H9 (cell line): ENCODE data around the gene MTARC2. TPM values are rescaled to one million over a fixed set of nuclear protein-coding genes. Genes with fewer than 3 reads are reported as not detected.

Experiments
- DNase-seq: peaks from one replicate; pipeline ENCODE4 v3.0.0-alpha.2; 2017
- H2AFZ ChIP-seq: one replicate; pipeline ENCODE4 v1.6.1; 2013; ENCODE audit warnings: mild to moderate bottlenecking, low read length, control low read depth, moderate library complexity
- H2AK5ac ChIP-seq: 2 replicates; pipeline ENCODE4 v1.6.1; 2013; ENCODE audit warnings: low read length, control low read depth, mixed read lengths; ENCODE audit not compliant: insufficient read length
- H2BK120ac ChIP-seq: one replicate; pipeline ENCODE4 v1.6.1; 2013; ENCODE audit warnings: low read depth, mild to moderate bottlenecking, low read length, control low read depth, inconsistent platforms; ENCODE audit not compliant: poor library complexity, severe bottlenecking
- H2BK12ac ChIP-seq: 2 replicates; pipeline ENCODE4 v1.6.1; 2013; ENCODE audit warnings: low read length, control low read depth, mixed read lengths, low read depth; ENCODE audit not compliant: insufficient read length
- H2BK15ac ChIP-seq: 2 replicates; pipeline ENCODE4 v1.6.1; 2013; ENCODE audit warnings: low read depth, low read length, control low read depth
- H2BK20ac ChIP-seq: one replicate; pipeline ENCODE4 v1.6.1; 2013; ENCODE audit warnings: low read depth, mild to moderate bottlenecking, low read length, control low read depth, inconsistent platforms; ENCODE audit not compliant: poor library complexity, severe bottlenecking
- H2BK5ac ChIP-seq: 2 replicates; pipeline ENCODE4 v1.6.1; 2013; ENCODE audit warnings: low read length, control low read depth, mixed read lengths; ENCODE audit not compliant: insufficient read length
- H3K14ac ChIP-seq: 2 replicates; pipeline ENCODE4 v1.6.1; 2013; ENCODE audit warnings: low read length, control low read depth; ENCODE audit not compliant: insufficient read depth
- H3K18ac ChIP-seq: 2 replicates; pipeline ENCODE4 v1.6.1; 2013; ENCODE audit warnings: low read depth, mild to moderate bottlenecking, mixed read lengths, low read length, control low read depth; ENCODE audit not compliant: insufficient read length
- H3K23ac ChIP-seq: 2 replicates; pipeline ENCODE4 v1.6.1; 2013; ENCODE audit warnings: low read length, control low read depth, mixed read lengths, low read depth; ENCODE audit not compliant: insufficient read length
- H3K23me2 ChIP-seq: 2 replicates; pipeline ENCODE4 v1.6.1; 2013; ENCODE audit warnings: low read depth, mild to moderate bottlenecking, mixed read lengths, low read length, control low read depth; ENCODE audit not compliant: insufficient read length, poor library complexity, severe bottlenecking
- H3K27ac ChIP-seq: 2 replicates; pipeline ENCODE4 v1.5.1; 2013; ENCODE audit warnings: low read length, control low read depth, mixed read lengths, low read depth; ENCODE audit not compliant: insufficient read length
- H3K27me3 ChIP-seq: 2 replicates; pipeline ENCODE4 v1.6.1; 2013; ENCODE audit warnings: low read length, control low read depth, inconsistent platforms; ENCODE audit not compliant: insufficient read depth
- H3K4ac ChIP-seq: 2 replicates; pipeline ENCODE4 v1.6.1; 2013; ENCODE audit warnings: low read depth, mild to moderate bottlenecking, control low read depth, inconsistent platforms, low read length, moderate library complexity
- H3K4me1 ChIP-seq: 2 replicates; pipeline ENCODE4 v1.6.1; 2013; ENCODE audit warnings: low read length, control low read depth, inconsistent platforms; ENCODE audit not compliant: insufficient read depth
- H3K4me2 ChIP-seq: 2 replicates; pipeline ENCODE4 v1.6.1; 2013; ENCODE audit warnings: low read length, control low read depth, mixed read lengths; ENCODE audit not compliant: insufficient read length, insufficient read depth
- H3K56ac ChIP-seq: 2 replicates; pipeline ENCODE4 v1.6.1; 2013; ENCODE audit warnings: low read depth, mild to moderate bottlenecking, mixed read lengths, low read length, control low read depth; ENCODE audit not compliant: insufficient read length
- H3K79me1 ChIP-seq: 2 replicates; pipeline ENCODE4 v1.6.1; 2013; ENCODE audit warnings: low read depth, mild to moderate bottlenecking, moderate library complexity, low read length, control low read depth, inconsistent platforms; ENCODE audit not compliant: insufficient read depth, poor library complexity, severe bottlenecking
- H3K79me2 ChIP-seq: 2 replicates; pipeline ENCODE4 v1.6.1; 2013; ENCODE audit warnings: low read length, control low read depth, inconsistent platforms; ENCODE audit not compliant: insufficient read depth
- H3K9ac ChIP-seq: 2 replicates; pipeline ENCODE4 v1.6.1; 2013; ENCODE audit warnings: low read length, control low read depth, mixed read lengths; ENCODE audit not compliant: insufficient read length; ENCODE audit errors: extremely low read depth
- H3K9me3 ChIP-seq: one replicate; pipeline ENCODE4 v1.6.1; 2013; ENCODE audit warnings: low read depth, low read length, inconsistent platforms; ENCODE audit not compliant: control insufficient read depth
- H3T11ph ChIP-seq: one replicate; pipeline ENCODE4 v1.6.1; 2013; ENCODE audit warnings: mild to moderate bottlenecking, low read length, control low read depth, inconsistent platforms
- H4K20me1 ChIP-seq: one replicate; pipeline ENCODE4 v1.6.1; 2013; ENCODE audit not compliant: control insufficient read depth, insufficient read length, insufficient read depth
- H4K5ac ChIP-seq: 2 replicates; pipeline ENCODE4 v1.6.1; 2013; ENCODE audit warnings: low read depth, mild to moderate bottlenecking, mixed read lengths, low read length, control low read depth; ENCODE audit not compliant: insufficient read length
- H4K8ac ChIP-seq: replicated peaks from 2 replicates; pipeline ENCODE4 v1.6.1; 2013; ENCODE audit warnings: low read length, control low read depth, mixed read lengths, low read depth; ENCODE audit not compliant: insufficient read length
- H4K91ac ChIP-seq: 2 replicates; pipeline ENCODE4 v1.6.1; 2013; ENCODE audit warnings: low read depth, mild to moderate bottlenecking, moderate library complexity, mixed read lengths, low read length, control low read depth; ENCODE audit not compliant: insufficient read length
- H3K27ac Mint-ChIP-seq, 3 experiments: 2 replicates in 2 of 3; 3 replicates in 1 of 3; pipeline ENCODE4 v1.8.0; 2020 to 2021; ENCODE audit warnings: mixed read lengths in 3 of 3, mild to moderate bottlenecking in 1 of 3, moderate library complexity in 1 of 3
- H3K27me3 Mint-ChIP-seq: 2 replicates; pipeline ENCODE4 v1.8.0; 2021; ENCODE audit warnings: low read depth, mild to moderate bottlenecking, moderate library complexity, mixed read lengths
- H3K36me3 Mint-ChIP-seq, 3 experiments: 2 replicates in 2 of 3; 3 replicates in 1 of 3; pipeline ENCODE4 v1.8.0; 2020 to 2021; ENCODE audit warnings: low read depth in 3 of 3, mixed read lengths in 3 of 3; ENCODE audit not compliant: insufficient read depth in 1 of 3
- H3K4me1 Mint-ChIP-seq, 2 experiments: 2 replicates each; pipeline ENCODE4 v1.8.0; 2020; ENCODE audit warnings: mixed read lengths in 2 of 2
- H3K4me3 Mint-ChIP-seq, 2 experiments: 2 replicates in 1 of 2; 3 replicates in 1 of 2; pipeline ENCODE4 v1.8.0; 2020 to 2021; ENCODE audit warnings: mild to moderate bottlenecking in 2 of 2, mixed read lengths in 2 of 2, moderate library complexity in 1 of 2
- H3K9me3 Mint-ChIP-seq, 2 experiments: 2 replicates in 1 of 2; 3 replicates in 1 of 2; pipeline ENCODE4 v1.8.0; 2020; ENCODE audit warnings: mild to moderate bottlenecking in 2 of 2, mixed read lengths in 2 of 2, moderate library complexity in 1 of 2
- CTCF ChIP-seq: fragments of 200-600 bp; sonication (generic); conservative IDR thresholded peaks from 3 replicates; pipeline ENCODE4 v1.8.0; 2021; ENCODE audit warnings: antibody characterized with exemption, mild to moderate bottlenecking
- WGBS: extraction: QIAGEN DNeasy Blood & Tissue Kit; methylation state at CpG from one replicate; pipeline ENCODE4 v1.1.7; 2013; ENCODE audit warnings: missing lambda C conversion rate, low lambda C conversion rate, mixed read lengths; ENCODE audit not compliant: insufficient read length; ENCODE audit errors: extremely low coverage; 5-methylcytosine and 5-hydroxymethylcytosine counted together
- long read RNA-seq: library from polyadenylated mRNA; unstranded; transcript quantifications from one replicate; pipeline ENCODE4 v2.0.0, GENCODE V29; 2020
- total RNA-seq: library from RNA; stranded (reverse); gene quantifications from 2 replicates; pipeline ENCODE4 v1.2.1, GENCODE V29; 2021

The MTARC2 gene
- 4.2 and 7.7 TPM in 2 replicates for total RNA-seq
- long read RNA-seq, partial matches to known transcripts, result 1 of 10 reads
- long read RNA-seq, other reads (novel, unspliced or antisense), result 5 of 10 reads

DNA sequence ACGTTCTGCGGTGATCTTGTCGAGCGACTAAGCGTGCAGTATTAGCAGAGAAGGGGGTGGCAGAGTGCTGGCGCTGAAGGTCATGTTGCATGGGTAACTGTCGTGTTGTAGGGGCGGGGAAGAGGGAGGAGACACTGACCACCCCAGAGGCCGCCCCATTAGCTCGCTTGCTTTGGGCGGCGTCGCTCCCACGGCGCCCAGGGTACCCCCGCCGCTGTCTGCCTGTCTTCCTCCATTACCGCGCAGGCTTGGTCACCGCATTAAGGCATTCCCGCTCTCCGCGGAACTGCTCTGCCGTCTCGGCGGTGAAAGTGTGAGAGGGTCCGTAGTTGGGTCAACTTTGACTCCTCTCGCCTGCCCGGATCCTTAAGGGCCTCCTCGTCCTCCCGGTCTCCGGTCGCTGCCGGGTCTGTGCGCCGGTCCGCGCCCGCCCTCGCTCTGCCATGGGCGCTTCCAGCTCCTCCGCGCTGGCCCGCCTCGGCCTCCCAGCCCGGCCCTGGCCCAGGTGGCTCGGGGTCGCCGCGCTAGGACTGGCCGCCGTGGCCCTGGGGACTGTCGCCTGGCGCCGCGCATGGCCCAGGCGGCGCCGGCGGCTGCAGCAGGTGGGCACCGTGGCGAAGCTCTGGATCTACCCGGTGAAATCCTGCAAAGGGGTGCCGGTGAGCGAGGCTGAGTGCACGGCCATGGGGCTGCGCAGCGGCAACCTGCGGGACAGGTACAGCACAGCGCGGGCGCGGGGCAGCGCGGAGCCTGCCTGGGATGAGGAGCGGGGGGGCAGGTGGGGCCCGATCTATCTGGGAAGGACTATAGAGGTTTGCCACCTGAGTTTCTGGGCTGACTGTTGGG lies at the start of gene MTARC2:
Gene MTARC2 (plus strand): TSS at position 234 of the 846 bp plus-strand sequence. CDS start 210 bp downstream, at position 444.
- no peaks in the 10 kb centered on the region; the same call in 1 of the 2 replicates for H3K4me1 ChIP-seq
- H3K79me2 ChIP-seq, result no peaks in the 10 kb centered on the region
- Mint-ChIP-seq H3K27me3 (peaks cover 67% of the 10 kb centered on the region), H3K4me1 (peaks cover 39 to 44% of the 10 kb centered on the region in 2 experiments), H3K27ac (peak within 1 kb of the TSS in 2 of 3 experiments; percentile 70 to 86; a peak in 4 of 7 replicates), H3K9me3 (no peaks in the 10 kb centered on the region), H3K4me3 (peak within 1 kb of the TSS; percentile 76 to 89), H3K36me3 (peaks cover 0 to 4% (median 2%) of the 10 kb centered on the region in 3 experiments; a peak in 4 of 7 replicates)
- H3K4ac ChIP-seq, result no peak within 1 kb of the TSS
- H3K14ac ChIP-seq, result peak within 1 kb of the TSS; percentile 97
- H2BK20ac ChIP-seq, result no peak within 1 kb of the TSS
- peak within 1 kb of the TSS; percentile 67 for H3K9ac ChIP-seq
- H2BK5ac ChIP-seq, result no peak within 1 kb of the TSS
- no peak within 1 kb of the TSS for H2BK12ac ChIP-seq
- H3K56ac ChIP-seq, result no peak within 1 kb of the TSS
- H3K79me1 ChIP-seq, result no peaks in the 10 kb centered on the region
- peak; percentile 91 for DNase-seq
- no peak within 1 kb of the TSS for H3T11ph ChIP-seq
- H2BK15ac ChIP-seq, result no peak within 1 kb of the TSS; the same call in 1 of the 2 replicates
- TF ChIP-seq CTCF, result no peak
- H2AK5ac ChIP-seq, result no peak within 1 kb of the TSS
- no peak within 1 kb of the TSS for H3K27ac ChIP-seq
- no peak within 1 kb of the TSS for H4K91ac ChIP-seq
- no peak within 1 kb of the TSS for H2BK120ac ChIP-seq
- H3K27me3 ChIP-seq, result peaks cover 8% of the 10 kb centered on the region
- H3K18ac ChIP-seq, result peak within 1 kb of the TSS; percentile 81
- no peak within 1 kb of the TSS for H4K5ac ChIP-seq
- no peak within 1 kb of the TSS for H4K8ac ChIP-seq
- no peaks in the 10 kb centered on the region for H3K9me3 ChIP-seq
- peak within 1 kb of the TSS; percentile 45 for H2AFZ ChIP-seq
- no CpG with 5 or more reads among the region's 77 CpGs for whole genome bisulfite sequencing
- H3K23ac ChIP-seq, result no peak within 1 kb of the TSS
- H3K4me2 ChIP-seq, result peak within 1 kb of the TSS; percentile 88
- peaks cover 15% of the 10 kb centered on the region for H3K23me2 ChIP-seq
- H4K20me1 ChIP-seq, result no peaks in the 10 kb centered on the region
